Measurements from ENCODE around the gene SLC2A3. TPM values are rescaled to one million over a fixed set of nuclear protein-coding genes. Genes with fewer than 3 reads are reported as not detected.
"Not testable (repeated sequence)": the region's sequence is repeated elsewhere in the genome, so short reads cannot be mapped to it uniquely, and the experiment has no call there.

The SLC2A3 gene
- total RNA-seq, 1 donor from 2014 or later: 12.3 TPM

- ATAC-seq; intact Hi-C loops (cut with micrococcal nuclease); DNase-seq: not testable (repeated sequence)
Measured at GRCh38 chr12:7954418-7954817, 18.4 kb upstream of the SLC2A3 start.

DNA sequence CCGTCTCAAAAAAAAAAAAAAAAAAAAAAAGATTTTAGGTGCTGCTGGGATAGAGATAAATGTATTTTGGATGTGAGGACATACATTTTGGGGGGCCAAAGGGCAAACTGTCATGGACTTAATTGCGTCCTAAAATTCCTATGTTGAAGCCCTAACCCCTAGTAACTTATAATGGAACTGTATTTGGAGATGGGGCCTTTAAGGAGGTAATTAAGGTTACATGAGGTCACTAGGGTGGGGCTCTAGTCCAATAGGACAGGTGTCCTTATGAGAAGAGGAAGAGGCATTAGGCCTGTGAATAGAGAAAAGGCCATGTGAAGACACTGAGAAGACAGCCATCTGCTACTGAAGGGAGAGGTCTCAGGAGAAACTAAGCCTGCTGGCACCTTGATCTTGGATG, 17.9 kb upstream of the SLC2A3 start:
- not testable (repeated sequence) for ATAC-seq

DNA sequence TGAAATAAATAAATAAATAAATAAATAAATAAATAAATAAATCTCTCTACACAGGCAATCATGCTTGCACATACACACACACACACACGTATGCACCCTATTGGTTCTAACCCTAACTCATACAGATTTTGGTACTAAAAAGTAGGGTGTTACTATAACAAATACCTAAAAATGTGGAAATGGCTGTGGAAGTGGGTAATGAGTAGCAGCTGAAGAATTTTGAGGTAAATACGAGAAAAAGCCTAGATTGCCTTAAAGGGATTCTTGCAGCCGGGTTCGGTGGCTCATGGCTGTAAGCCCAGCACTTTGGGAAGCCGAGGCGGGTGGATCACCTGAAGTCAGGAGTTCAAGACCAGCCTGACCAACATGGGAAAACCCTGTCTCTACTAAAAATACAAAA, 15.7 kb upstream of the SLC2A3 start:
- ATAC-seq: no peak
- DNase-seq: no peak
- intact Hi-C loops (cut with micrococcal nuclease): no loop called here

More for the DNA sequence above, 17.9 kb upstream of the SLC2A3 start:
- intact Hi-C loops (cut with micrococcal nuclease); DNase-seq: not testable (repeated sequence)

- DNase-seq; intact Hi-C loops (cut with micrococcal nuclease); ATAC-seq: not testable (repeated sequence)
Measured at GRCh38 chr12:7950230-7950943, 14.4 kb upstream of the SLC2A3 start.

DNA sequence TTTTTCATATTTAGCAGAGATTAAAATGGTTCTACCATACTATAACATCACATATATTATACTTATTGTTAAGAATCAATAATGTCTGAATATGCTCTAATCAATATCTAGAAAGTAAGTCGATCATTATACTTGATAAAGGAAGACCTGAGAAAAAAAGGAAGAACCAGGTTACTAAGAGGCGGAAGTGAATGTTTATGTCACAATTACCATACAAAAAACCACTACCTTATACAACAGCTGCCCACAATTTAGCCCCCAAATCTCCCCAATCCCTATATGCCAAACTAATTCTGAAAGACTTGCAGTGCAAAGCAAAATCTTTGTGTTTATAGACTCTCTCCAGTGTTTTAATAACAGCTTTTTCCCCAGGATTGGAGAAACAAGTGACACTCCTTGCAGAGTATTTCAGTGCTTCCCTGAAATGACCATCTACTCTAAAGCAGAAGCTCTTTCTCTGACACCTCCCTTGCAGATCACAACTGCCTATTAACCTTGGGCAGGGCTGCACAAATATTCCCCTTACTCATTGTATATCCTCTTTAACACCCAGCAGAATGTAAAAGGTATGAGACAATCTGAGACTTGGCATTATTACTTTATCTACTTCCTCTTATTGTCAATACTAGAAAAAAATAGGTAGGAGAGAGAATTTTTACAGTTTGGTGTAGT, 12.7 kb upstream of the SLC2A3 start:
- no peak for DNase-seq
- intact Hi-C loops (cut with micrococcal nuclease): no loop called here
- no peak for ATAC-seq

DNA sequence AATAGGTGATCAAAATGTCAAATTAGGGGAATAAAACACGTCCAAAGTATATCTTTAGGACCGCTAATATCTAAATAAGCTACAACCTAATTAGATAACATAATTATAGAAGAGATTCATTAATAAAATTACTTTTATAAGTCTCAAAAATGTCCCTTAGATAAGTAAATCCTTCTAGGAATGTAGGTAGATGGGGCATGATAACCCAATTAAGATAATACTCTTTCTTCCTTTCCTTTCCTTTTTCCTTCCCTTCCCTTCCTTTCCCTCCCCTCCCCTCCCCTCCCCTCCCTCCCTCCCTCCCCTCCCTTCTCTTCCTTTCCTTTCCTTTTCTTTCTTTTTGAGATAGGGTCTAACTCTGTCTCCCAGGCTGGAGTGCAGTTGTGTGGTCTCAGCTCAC, 11.0 kb upstream of the SLC2A3 start:
- intact Hi-C loops (cut with micrococcal nuclease): no loop called here
- ATAC-seq: no peak
- DNase-seq: no peak

- ATAC-seq; intact Hi-C loops (cut with micrococcal nuclease): not testable (repeated sequence)
Measured at GRCh38 chr12:7944760-7945159, 8.8 kb upstream of the SLC2A3 start.

GRCh38 chr12:7940906-7941305, 4.9 kb upstream of the SLC2A3 start:
- ATAC-seq: no peak
- intact Hi-C loops (cut with micrococcal nuclease): no loop called here
- no peak for DNase-seq

More at GRCh38 chr12:7944760-7945159, 8.8 kb upstream of the SLC2A3 start:
- not testable (repeated sequence) for DNase-seq

DNA sequence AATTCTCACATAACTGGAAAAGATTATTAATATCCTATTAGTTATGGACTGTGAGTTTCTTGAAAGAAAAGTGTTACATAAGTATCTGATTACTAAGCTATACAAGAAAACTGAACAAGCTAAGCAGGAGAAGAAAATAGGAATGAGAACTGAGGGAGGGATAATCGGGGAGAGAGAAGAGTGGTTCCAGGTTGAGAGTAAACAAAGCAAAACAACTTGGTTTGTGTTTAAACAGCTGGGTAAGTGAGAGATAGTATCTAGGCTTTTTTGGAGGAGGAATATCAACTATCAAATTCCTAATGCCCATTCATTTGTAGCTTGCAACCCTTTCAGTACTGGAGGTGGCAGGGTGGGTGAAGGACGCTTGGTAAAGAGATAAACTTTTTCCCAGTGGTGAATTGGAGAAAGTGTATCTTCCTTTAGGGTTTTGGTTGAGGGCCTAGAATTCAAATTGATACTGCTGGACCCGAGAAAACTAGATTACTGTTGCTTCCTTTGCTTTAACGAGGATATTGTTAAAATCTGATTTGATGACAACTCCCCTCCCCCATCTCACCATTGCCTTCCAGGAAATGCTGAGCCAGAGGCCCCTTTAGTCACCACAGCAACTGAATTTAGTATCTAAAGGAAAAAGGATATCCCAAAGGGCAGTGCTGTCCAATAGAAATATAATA, 2.0 kb upstream of the SLC2A3 start:
- intact Hi-C loops (cut with micrococcal nuclease): loop anchor here (10.0 kb wide), 1 partner anchor 57 kb away; no protein-coding TSS in a partner anchor
- ATAC-seq: no peak
- DNase-seq: no peak

DNA sequence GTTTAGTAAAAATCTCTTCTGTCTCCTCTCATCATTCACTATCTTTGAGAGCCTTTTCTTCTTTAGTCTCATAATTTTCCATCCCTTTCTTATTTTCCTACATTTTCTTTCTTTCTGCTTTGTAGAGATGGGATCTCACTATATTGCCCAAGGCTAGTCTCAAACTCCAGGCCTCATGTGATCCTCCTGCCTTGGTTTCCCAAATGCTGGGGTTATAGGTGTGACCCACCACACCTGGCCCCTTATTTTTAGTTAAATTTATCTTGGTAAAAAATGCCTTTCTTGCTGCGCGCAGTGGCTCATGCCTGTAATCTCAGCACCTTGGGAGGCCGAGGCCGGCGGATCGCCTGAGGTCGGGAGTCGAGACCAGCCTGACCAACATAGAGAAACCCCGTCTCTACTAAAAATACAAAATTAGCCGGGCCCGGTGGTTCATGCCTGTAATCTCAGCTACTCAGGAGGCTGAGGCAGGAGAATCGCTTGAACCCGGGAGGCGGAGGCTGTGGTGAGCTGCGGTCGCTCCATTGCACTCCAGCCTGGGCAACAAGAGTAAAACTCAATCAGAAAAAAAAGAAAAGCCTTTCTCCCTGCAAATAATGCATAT, 996 bp downstream of the SLC2A3 start:
- ATAC-seq (no peak), DNase-seq (peak; percentile 33)
- intact Hi-C loops (cut with micrococcal nuclease): loop anchor here (10.0 kb wide), 1 partner anchor 60 kb away; no protein-coding TSS in a partner anchor

GRCh38 chr12:7934091-7934888, 1.7 kb downstream of the SLC2A3 start:
- intact Hi-C loops (cut with micrococcal nuclease): loop anchor here (10.0 kb wide), 1 partner anchor 61 kb away; no protein-coding TSS in a partner anchor
- no peak for ATAC-seq

GRCh38 chr12:7933255-7933726, 2.7 kb downstream of the SLC2A3 start:
- ATAC-seq: peak; percentile 90
- DNase-seq: peak; percentile 71
- intact Hi-C loops (cut with micrococcal nuclease): loop anchor here (10.0 kb wide), 1 partner anchor 62 kb away; no protein-coding TSS in a partner anchor

More at GRCh38 chr12:7934091-7934888, 1.7 kb downstream of the SLC2A3 start:
- no peak for DNase-seq

DNA sequence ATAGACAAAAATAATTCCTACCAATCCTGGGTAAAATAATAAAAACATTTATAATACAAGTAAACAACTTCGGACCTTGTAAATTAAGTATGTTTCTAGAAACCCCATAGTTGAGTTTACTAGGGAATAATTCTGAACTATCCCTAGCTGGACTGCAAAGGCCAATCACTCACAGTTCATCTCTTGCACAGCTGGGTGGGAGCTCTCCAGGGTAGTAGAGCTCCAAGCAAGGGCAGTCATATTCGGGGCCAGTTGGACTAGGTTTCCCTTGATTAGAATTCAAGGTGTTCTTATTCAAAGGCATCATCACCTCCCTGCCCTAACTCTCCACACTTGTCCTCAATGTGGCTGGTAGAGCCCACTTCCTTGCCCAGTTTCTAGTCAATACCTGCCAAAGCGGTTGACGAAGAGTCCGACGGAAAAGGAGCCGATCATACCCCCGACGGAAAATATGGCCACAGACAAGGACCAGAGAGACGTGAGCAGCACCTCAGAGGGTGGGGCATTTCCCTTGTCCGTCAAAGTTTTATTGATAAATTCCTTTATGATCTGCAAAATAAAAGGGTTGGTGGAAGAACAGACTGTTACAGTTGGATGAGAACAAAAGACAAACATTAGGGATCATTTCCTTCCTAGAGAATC, 3.3 kb downstream of the SLC2A3 start:
- ATAC-seq, DNase-seq: not testable (repeated sequence)
- intact Hi-C loops (cut with micrococcal nuclease): loop anchor here (10.0 kb wide), 1 partner anchor 62 kb away; no protein-coding TSS in a partner anchor

- ATAC-seq (no peak), DNase-seq (no peak)
Measured at GRCh38 chr12:7929083-7929792, 6.7 kb downstream of the SLC2A3 start.

GRCh38 chr12:7927470-7927869, 8.5 kb downstream of the SLC2A3 start:
- intact Hi-C loops (cut with micrococcal nuclease): no loop called here
- ATAC-seq: no peak
- no peak for DNase-seq

More at GRCh38 chr12:7929083-7929792, 6.7 kb downstream of the SLC2A3 start:
- intact Hi-C loops (cut with micrococcal nuclease): no loop called here

DNA sequence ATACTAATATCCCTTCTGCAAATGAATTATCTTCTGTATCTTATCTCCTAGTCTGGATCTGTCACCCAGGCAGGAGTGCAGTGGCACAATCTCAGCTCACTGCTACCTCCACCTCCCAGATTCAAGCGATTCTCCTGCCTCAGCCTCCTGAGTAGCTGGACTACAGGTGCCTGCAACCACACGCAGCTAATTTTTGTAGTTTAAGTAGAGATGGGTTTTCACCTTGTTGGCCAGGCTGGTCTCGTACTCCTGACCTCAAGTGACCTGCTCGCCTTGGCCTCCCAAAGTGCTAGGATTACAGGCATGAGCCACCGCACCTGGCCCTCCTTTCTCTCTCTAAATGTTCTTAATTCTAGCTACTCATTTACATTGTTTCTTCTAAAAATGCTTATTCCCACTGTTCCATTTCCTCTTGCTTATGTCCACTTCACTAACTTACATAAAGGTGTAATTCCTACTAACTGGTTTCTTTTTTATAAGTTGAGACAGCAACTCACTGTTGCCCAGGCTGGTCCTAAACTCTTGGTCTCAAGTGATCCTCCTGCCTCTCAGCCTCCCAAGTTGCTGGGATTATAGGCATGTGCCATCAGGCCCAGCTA, 9.8 kb downstream of the SLC2A3 start:
- ATAC-seq; intact Hi-C loops (cut with micrococcal nuclease); DNase-seq: not testable (repeated sequence)
